D341Med (cell line): Measurements from ENCODE around the gene IFT74.

ENCODE experiments used
- DNase-seq: peaks from one replicate; pipeline ENCODE4 v3.0.0; 2012; ENCODE audit warnings: low spot score

The IFT74 gene

DNA sequence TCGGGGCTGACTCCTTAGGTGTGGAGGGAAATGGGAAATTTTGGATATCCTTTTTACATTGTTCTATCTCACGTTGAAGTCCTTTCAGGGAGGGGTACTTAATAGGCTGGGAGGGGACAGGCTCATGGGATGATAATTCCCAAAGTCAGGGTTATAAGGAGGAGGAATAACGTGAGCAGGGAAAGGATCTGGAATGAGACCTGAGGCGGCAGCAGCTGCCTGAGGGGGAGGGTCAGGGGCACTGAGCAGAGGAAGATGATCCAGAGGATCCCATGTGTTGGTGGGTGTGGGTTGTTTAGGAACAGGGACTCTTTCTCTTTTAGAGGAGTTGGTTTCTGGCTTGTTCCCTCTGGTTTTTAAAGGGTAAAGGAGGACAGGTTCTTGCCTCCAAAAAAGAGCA lies 18.7 kb downstream of the IFT74 start:
- peak; percentile 20 for DNase-seq

DNA sequence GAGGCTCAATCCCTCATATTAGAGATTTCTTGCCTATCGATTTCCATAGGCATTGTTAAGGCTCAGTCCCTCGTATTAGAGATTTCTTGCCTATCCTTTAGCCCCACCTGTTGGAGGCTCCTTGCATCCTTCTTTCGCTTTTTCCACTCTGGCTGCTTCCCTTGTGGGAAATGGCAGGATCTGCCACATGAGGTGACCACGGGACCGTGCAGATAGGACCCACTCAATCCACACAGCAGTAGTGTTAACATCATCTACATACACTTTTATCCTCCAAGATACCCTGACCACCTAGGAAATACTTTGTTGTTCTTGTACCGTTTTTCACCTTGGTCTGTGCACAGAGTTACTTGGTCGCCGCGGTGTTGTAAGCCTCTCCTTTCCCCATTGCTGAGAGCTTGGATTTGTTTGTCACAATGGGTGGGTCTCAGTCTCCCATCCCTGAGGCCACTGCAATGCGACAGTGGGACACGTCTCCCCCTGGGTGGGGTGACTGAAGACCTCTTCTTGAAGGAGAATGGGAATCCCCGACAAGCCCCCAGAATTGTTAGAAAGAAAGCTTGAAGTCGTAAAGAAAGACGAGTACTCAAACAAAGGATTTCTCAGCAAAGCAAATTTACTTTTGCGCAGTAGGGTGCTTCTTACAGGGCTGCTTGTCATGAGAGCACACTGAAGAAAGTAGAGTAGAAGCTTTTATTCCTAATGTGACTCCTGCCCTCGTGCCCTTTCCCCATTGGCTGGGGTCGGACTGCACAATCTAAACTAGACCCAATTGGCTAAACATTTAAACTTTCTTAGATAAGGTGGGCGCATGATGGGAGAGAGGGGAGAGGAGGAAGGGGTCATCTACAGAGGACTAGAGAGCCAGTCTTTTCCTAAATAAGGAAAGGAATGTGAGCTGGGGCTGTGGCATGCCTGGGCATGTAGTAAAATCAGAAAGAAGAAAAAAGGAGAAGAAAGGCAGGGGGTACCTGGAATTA lies 19.8 kb downstream of the IFT74 start:
- peak; percentile 63 for DNase-seq

DNA sequence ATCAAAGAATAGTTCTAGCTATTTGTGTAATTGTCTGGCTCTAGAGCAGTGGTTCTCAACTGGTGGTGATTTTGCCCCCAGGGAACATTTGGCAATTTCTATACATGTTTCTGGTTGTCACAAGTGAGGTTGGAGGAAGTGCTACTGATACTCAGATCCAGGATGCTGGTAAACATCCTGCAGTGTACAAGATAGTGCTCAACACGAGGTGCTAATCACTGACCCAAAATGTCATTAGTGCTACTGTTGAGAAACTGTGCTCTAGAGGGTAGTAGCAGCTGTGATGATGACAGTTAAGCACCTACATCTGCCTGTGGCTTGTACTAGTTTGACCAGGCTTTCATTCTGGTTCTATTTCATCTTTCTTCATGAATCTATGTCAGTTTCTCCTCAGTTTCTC lies 27.1 kb downstream of the IFT74 start:
- DNase-seq: no peak

DNA sequence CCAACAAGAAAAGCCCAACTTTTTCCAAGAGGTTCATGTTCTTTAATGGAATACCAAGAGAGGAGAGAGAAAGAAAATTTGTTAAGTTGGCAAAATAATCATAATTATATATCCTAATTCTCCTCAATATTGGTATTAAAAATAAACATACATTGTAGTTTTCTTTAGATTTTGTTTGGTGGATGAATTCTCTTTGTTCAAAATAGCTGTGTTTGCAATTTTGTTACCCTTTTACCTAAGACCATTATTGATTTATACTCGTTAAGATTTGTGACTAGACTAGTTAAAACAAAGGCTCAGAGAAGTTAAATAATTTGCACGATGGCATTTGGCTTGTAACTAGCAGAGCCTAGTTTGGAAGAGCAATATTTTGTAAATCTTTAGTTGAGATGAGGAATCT lies 39.6 kb downstream of the IFT74 start:
- no peak for DNase-seq

DNA sequence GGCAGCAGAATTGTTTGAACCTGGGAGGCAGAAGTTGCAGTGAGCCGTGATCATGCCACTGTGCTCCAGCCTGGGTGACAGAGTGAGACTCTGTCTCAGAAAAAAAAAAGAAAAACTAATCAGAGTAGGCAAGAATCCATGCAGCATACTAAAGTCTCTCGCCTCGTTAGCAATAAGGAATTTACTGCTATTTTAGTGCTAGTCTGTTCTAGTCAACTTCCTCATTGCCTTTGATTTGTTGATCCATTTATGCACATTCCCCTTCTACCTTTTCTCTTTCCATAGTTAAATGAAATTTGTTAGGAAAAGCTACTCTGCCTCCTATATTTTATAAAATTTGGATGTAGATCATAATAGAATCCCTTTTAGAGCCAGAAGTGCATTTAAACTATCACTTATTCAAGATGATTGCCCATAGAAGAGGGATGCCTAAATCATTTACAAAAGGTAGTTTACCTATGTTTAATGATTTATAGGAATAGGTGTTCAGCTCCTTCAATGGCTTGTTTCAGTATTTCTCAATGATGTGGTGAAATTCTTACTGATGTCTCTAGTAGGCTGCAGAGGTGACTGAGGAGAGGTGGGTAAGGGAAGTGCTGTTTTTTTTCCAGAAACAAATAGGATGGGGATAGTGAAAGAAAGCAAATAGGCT lies 47.3 kb downstream of the IFT74 start:
- no peak for DNase-seq

DNA sequence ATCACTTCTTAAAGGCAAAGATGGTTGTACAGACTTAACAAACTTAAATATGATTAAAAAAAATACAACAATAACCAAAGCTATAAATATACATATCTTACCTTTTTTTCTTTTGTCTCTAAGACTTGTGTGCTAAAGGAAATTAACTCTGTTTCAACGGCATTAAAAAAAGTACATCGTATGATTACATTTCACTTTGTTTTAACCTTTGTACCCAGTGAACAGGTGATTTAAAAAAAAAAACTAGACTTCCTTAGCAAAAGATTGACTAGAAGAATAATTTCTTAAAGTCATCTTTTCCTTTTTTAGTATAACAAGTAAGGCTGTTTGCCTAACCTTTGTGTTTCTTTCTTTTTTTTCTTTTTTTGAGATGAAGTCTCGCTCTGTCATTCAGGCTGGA lies 49.3 kb downstream of the IFT74 start, which contains the start of gene LRRC19:
Gene LRRC19, minus strand, starts transcription at position 182 of the 400 bp plus-strand sequence. CDS start 5,978 bp downstream, outside the sequence.
- no peak for DNase-seq

DNA sequence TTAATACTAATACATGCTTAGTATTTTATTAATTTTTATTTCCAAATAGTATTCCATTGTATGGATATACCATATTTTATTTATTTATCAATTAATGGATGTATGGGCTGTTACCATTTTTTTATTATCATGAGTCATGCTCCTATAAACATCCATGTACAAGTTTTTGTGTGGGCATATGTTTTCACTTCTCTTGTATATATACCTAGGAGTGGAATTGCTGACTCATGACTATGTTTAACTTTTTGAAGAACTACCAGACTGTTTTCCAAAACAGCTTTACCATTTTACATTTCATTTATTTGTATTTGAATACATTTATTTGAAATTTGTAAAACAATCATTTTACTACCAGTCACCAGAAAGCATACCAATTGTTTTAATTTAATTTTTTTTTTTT lies 63.4 kb downstream of the IFT74 start:
- no peak for DNase-seq

DNA sequence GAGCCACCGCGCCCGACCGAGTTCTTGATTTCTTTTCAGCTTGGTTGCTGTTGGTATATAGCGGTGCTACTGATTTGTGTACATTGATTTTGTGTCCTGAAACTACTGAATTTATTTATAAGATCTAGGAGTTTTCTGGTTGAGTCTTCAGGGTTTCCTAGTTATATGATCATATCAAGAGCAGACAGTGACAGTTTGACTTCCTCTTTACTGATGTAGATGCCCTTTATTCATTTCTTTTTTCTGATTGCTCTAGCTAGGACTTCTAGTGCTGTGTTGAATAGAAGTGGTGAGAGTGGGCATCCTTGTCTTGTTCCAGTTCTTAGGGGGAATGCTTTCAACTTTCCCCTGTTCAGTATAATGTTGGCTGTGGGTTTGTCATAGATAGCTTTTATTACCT lies 66.7 kb downstream of the IFT74 start:
- DNase-seq: no peak

DNA sequence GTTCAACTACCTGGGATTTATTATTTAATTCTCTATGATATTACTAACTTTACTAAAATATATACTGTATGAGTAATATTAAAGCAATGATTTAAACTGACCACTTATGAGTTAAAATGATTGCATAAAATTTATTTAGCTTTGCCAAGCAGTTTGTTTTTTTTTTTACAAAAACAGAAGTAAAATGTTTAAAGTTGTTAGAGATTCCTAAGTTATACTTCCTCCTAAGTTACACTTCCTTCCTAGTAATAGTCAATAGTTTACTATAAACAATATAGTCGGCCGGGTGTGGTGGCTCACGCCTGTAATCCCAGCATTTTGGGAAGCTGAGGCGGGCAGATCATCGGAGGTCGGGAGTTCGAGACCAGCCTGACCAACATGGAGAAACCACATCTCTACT lies 73.0 kb downstream of the IFT74 start:
- no peak for DNase-seq

DNA sequence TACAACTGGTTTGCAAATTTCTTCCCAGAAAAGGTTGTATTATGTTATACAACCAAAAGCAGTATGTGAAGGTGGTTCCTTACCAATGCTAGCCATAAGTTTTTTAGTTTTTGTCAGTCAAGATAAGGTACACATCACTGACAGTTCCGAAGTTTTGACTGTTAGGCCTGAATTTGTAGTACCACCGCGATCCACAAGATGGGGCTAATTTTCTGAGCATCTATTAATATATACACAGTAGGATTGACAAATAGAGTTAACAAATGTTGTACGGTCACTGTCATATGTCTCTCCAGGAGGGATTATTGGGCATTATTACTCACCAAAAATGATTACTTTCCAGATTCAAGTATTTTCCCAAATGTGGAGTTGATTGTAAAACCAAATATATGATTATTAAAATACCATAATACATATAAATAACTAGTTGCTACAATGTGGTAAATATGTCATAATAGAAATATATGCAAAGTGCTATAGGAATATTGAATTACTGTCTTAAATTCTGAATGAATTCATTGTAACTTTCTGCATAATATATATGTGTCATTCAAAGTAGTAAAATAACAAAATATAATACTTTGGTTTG lies 77.7 kb downstream of the IFT74 start:
- peak; percentile 51 for DNase-seq

DNA sequence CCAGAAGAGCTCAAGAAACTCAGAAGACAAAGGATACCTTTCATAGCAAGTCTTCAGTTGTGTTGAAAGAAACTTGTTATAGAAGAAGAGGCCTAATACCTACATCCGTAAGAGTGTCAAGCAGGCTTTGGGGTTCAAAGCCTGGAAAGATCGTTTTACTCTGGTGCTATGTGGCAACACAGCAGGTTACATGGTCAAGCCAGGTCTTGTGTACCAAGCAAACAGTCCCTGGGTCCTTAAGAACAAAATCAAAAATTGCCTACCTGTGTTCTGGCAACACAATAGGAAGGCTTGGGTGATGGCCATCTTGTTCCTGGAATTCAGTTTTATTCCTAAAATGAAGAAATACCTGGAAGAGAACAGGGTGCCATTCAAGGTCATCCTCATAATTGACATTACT lies 81.3 kb downstream of the IFT74 start:
- DNase-seq: no peak

DNA sequence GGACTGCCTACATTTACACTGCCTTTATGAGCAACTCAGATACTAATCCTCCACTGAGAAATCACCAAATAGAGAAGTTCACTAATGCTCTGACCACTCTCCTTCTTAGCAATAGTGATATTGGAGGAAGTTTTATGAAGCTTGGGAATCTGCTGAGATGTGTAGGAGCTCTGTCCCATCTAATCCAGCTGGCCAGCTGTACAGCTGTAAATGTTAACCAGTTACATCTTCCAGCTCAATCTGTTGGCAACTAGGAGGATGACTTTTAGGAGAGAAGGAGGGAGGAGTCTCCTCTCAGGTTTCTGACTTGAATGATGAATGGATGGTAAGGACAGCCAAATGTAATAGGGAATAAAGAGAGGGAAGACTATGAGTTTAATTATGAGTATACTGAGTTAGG lies 85.5 kb downstream of the IFT74 start:
- DNase-seq: no peak

DNA sequence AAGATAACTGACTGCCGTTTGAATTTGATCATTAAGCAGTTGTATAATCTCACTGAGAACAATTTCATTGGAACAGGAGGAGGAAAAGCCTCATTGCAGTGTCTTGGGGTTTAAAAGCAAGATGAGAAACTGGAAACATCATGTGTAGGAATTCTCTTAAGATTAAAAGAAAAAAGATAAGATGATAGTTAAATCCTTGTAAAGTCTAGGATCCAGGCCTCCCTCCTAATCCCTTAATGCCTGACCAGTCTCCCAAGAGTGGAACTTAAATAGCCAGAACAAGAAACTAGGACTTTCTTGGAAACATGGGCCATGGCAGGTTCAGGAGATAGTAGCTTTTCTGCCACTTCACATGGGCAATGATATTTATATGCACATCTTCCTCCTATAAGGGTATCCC lies 86.3 kb downstream of the IFT74 start:
- no peak for DNase-seq

DNA sequence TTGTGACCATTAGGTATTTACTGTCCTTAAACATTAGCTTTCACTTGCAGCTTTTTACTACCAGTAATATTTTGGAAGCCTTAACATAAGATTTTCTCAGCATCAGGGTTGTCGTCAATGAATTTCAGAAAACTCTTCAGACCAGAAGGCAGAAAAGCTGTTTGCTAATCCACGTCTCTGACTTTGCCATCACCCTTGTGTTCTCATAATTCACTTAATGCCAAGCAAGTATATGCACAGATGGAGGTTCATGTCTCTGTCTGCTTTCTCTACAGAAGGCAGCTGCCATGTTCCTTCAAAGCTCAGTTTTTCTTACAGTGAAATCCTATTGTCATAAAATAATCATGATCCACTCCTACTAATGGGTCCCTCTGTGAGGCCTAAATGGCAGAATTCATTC lies 87.0 kb downstream of the IFT74 start:
- DNase-seq: peak; percentile 22

DNA sequence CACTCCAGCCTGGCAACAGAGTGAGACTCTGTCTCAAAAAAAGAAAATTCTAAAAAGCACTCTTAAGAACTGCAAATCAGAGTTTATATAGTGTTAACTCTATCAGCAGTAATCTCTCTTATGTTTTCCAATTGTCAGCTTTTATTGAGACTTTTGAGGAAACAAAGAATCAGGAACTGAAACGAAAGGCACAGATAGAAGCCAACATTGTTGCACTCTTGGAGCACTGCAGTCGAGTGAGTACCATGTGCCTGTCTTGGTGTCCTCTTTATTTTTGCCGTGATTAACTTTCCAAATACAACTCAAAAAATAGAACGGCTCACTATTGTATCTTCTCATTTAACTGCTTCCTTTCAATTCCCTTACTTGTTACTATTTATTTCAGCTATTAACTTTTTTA lies 90.9 kb downstream of the IFT74 start:
- DNase-seq: no peak

DNA sequence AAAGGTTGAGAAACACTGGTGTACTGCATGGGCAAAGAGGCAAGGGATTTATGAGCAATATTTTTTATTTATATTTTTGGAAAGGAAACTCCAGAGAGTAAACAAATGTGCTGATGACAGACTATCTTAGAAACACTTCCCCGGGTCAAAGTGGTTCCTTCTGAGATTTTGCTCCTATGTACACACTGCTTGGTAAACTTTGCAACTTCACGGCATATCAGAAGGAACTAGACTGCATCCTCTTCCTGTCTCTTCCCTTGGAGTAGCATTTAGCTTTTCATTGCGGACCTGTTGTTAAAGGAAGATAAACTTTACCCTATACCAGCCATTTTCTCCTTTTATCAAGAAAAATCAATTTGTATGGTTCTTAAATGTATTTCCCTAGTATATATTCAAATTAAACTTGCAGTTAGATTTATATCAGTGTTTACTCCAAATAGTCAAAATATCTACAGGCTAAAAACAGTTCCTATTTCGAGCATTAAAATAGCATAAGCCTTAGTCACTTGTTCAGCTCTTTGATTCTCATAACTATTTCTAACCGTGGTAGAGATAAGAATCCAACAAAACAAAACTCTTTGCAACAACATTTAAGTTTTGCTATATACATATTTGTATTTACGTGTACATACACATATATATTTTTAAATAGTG lies 97.3 kb downstream of the IFT74 start:
- no peak for DNase-seq

DNA sequence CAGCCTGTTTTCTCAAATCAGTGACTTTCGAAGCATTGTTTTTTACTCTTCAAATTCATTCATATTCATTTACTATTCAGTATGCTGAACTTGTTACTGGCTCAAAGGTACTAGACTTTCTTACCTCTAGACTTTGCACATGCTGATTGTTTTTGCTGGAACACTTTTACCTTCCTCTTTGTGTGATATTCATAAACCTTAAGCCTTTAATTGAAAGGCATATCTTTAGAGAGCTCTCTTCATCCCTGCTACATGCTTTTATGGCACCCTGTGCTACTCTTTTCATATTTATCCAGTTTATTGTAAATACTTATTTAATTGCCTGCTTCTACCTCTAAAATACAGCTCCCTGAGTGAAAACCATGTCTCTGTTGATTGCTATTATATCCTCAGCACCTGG lies 97.9 kb downstream of the IFT74 start:
- DNase-seq: no peak

DNA sequence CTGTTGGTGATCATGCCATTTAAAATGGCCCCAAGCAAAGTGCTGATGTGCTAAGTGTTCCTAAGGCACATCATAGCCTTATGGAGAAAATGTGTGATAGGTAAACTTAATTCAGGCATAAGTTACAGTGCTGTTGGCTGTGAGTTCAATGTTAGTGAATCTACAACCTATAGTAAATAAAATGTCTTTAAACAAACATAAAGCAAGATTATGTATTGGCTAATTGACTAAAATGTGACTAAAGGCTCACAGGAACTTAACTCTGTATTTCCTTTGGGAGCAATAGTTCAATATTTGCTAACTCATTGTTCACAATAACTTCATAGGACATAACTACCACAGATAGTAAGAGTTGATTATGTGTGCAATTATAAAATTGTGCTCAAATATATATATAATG lies 98.6 kb downstream of the IFT74 start:
- no peak for DNase-seq

DNA sequence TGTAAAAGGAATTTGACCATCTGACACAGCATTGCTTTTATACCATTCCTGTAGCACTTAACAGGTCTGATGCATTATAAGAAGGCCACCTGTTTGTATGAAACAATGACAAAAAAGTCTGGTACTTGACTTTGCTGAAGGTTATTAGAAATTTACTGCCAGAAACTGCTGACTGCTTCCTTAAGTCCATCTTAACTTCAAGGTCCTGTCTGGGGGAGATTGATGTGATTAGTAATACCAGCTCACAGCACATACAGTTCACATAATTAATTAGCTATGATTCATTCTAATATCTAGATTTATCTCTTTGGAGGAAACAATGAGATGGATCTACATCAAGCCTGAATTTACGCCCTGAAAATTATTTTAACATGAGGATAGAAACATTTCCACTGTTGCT lies 103.2 kb downstream of the IFT74 start:
- no peak for DNase-seq

DNA sequence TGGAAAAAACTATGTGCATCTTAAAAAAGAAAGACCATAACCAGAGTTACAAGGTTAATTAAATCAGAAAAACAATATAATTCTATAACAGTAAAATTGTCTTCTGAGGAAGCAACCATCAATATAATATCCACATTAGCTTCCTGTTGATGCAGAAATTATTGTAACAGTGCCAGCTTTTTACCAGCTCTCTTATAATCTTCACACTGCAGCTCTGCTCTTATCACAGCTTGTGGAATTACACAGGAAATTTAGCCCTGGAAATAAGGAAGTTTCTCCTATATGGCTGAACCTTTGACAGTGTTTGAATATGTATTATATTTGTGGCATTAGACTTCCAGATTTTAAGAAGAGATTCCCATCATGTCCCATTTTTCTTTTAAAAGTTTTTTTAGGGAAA lies 103.7 kb downstream of the IFT74 start:
- no peak for DNase-seq

DNA sequence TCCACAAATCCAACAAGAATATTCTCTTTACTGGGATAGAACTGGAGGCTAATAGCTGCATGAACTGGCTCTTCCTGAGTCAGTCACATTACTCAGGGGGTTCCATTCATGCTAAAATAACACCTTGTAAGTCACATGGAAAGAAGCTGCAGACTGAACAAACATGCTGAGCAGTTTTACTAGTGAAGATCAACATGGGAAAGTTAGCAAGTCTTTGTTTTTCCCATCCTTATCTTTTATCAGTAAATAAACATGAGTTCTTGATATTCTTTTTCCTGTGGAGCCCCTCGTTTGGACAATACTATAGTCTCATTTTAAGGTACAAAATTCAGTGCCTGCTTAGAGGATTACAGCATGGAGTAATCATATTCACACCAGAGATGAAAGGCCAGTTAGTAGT lies 109.1 kb downstream of the IFT74 start:
- DNase-seq: no peak
